HEK293 (cell line): ENCODE data around the gene RFPL2.

Source experiments
- CTCF ChIA-PET: fragments of 350-600 bp; formaldehyde crosslinking; extraction: SDS; loops from one replicate; lab custom pipeline; 2021; ENCODE audit warnings: antibody characterized with exemption; lab: Yijun Ruan, JAX
- POLR2A ChIA-PET: fragments of 300-600 bp; formaldehyde crosslinking; extraction: SDS; loops from one replicate; lab custom pipeline; 2020; ENCODE audit warnings: antibody characterized with exemption, inconsistent platforms; lab: Yijun Ruan, JAX
- H3K27ac ChIP-seq: fragments of 200-500 bp; sonication (Bioruptor generic); 2 replicates; pipeline ENCODE4 v1.5.1; 2014; ENCODE audit warnings: low read depth, low read length, control low read depth, inconsistent platforms; ENCODE audit errors: extremely low read depth
- H3K36me3 ChIP-seq, 2 experiments: fragments of 200-500 bp in 1 of 2; sonication (Bioruptor generic) in 1 of 2; 1 replicate in 1 of 2; 2 replicates in 1 of 2; pipeline ENCODE4 v1.5.1; 2014 to 2017; ENCODE audit warnings: inconsistent platforms in 2 of 2, low read length in 2 of 2; ENCODE audit not compliant: control insufficient read depth in 2 of 2, insufficient read depth in 1 of 2
- H3K4me1 ChIP-seq: fragments of 200-500 bp; sonication (Bioruptor generic); 2 replicates; pipeline ENCODE4 v1.5.1; 2014; ENCODE audit warnings: mild to moderate bottlenecking, low read length, inconsistent platforms; ENCODE audit not compliant: control insufficient read depth, insufficient read depth
- H3K4me3 ChIP-seq: 2 replicates; pipeline ENCODE4 v1.5.1; 2011; ENCODE audit warnings: low read depth, mild to moderate bottlenecking, control low read depth, low read length, moderate library complexity
- H3K9me3 ChIP-seq: fragments of 200-500 bp; sonication (Bioruptor generic); 2 replicates; pipeline ENCODE4 v1.5.1; 2014; ENCODE audit warnings: low read depth, low read length, inconsistent platforms; ENCODE audit not compliant: control insufficient read depth, insufficient read depth
- CTCF ChIP-seq: fragments of 450-650 bp; formaldehyde crosslinking; IDR thresholded peaks from 2 replicates; pipeline ENCODE4 v1.5.1; 2016; ENCODE audit warnings: missing biosample characterization, missing genetic modification characterization
- GLI2 ChIP-seq: fragments of 450-650 bp; formaldehyde crosslinking; IDR thresholded peaks from 2 replicates; pipeline ENCODE4; 2017; ENCODE audit warnings: missing biosample characterization, missing genetic modification characterization, low read depth, borderline replicate concordance
- GLIS2 ChIP-seq: fragments of 450-650 bp; formaldehyde crosslinking; IDR thresholded peaks from 2 replicates; pipeline ENCODE4 v1.5.1; 2016; ENCODE audit warnings: missing biosample characterization, missing genetic modification characterization
- KLF10 ChIP-seq: fragments of 450-650 bp; IDR thresholded peaks from 2 replicates; pipeline ENCODE4 v1.5.1; 2018; ENCODE audit warnings: missing biosample characterization, mild to moderate bottlenecking, missing genetic modification characterization
- MEIS1 ChIP-seq: sonication (generic); formaldehyde crosslinking; IDR thresholded peaks from 2 replicates; pipeline ENCODE4 v1.8.1; 2022; ENCODE audit warnings: missing genetic modification reagents, mild to moderate bottlenecking, borderline replicate concordance
- PRDM1 ChIP-seq: fragments of 450-650 bp; formaldehyde crosslinking; IDR thresholded peaks from 2 replicates; pipeline ENCODE4; 2016; ENCODE audit warnings: missing biosample characterization, missing genetic modification characterization
- SP2 ChIP-seq: fragments of 450-650 bp; formaldehyde crosslinking; IDR thresholded peaks from 2 replicates; pipeline ENCODE4 v1.5.1; 2016; ENCODE audit warnings: missing biosample characterization, missing genetic modification characterization
- YY1 ChIP-seq: fragments of 450-650 bp; formaldehyde crosslinking; IDR thresholded peaks from 2 replicates; pipeline ENCODE4 v1.5.1; 2018; ENCODE audit warnings: missing biosample characterization, missing genetic modification characterization
- ZNF121 ChIP-seq: fragments of 450-650 bp; formaldehyde crosslinking; IDR thresholded peaks from 2 replicates; pipeline ENCODE4 v1.5.1; 2016; ENCODE audit warnings: missing biosample characterization, missing genetic modification characterization
- ZNF19 ChIP-seq: fragments of 450-650 bp; formaldehyde crosslinking; IDR thresholded peaks from 2 replicates; pipeline ENCODE4; 2016; ENCODE audit warnings: missing biosample characterization, missing genetic modification characterization, low read depth
- ZNF221 ChIP-seq: fragments of 450-650 bp; formaldehyde crosslinking; IDR thresholded peaks from 2 replicates; pipeline ENCODE4 v1.5.1; 2017; ENCODE audit warnings: missing biosample characterization, missing genetic modification characterization, borderline replicate concordance
- ZNF423 ChIP-seq: fragments of 450-650 bp; formaldehyde crosslinking; IDR thresholded peaks from 2 replicates; pipeline ENCODE4 v1.5.1; 2016; ENCODE audit warnings: missing biosample characterization, missing genetic modification characterization
- ZNF558 ChIP-seq: fragments of 450-650 bp; formaldehyde crosslinking; IDR thresholded peaks from 2 replicates; pipeline ENCODE4 v1.5.1; 2016; ENCODE audit warnings: missing biosample characterization, missing genetic modification characterization
- ZNF560 ChIP-seq: fragments of 450-650 bp; formaldehyde crosslinking; IDR thresholded peaks from 2 replicates; pipeline ENCODE4 v1.5.1; 2017; ENCODE audit warnings: missing biosample characterization, missing genetic modification characterization, borderline replicate concordance
- ZNF596 ChIP-seq: fragments of 450-650 bp; IDR thresholded peaks from 2 replicates; pipeline ENCODE4 v1.5.0; 2018; ENCODE audit warnings: missing biosample characterization, mild to moderate bottlenecking, missing genetic modification characterization, moderate library complexity
- ZNF626 ChIP-seq: fragments of 450-650 bp; sonication (Bioruptor Pico); formaldehyde crosslinking; IDR thresholded peaks from 2 replicates; pipeline ENCODE4 v1.5.1; 2018; ENCODE audit warnings: missing biosample characterization, missing genetic modification characterization, inconsistent platforms
- ZSCAN16 ChIP-seq: fragments of 450-650 bp; formaldehyde crosslinking; IDR thresholded peaks from 2 replicates; pipeline ENCODE4 v1.5.1; 2016; ENCODE audit warnings: missing biosample characterization, missing genetic modification characterization
- ZSCAN23 ChIP-seq: fragments of 450-650 bp; formaldehyde crosslinking; IDR thresholded peaks from 2 replicates; pipeline ENCODE4 v1.5.1; 2016; ENCODE audit warnings: missing biosample characterization, missing genetic modification characterization
- TF ChIP-seq, protein P1 (sequence below): fragments of 450-650 bp; formaldehyde crosslinking; IDR thresholded peaks from 2 replicates; pipeline ENCODE4 v1.5.1; 2016; ENCODE audit warnings: missing biosample characterization, missing genetic modification characterization, low read depth
- TF ChIP-seq, protein P2 (sequence below): fragments of 450-650 bp; formaldehyde crosslinking; IDR thresholded peaks from 2 replicates; pipeline ENCODE4 v1.5.1; 2016; ENCODE audit warnings: missing biosample characterization, missing genetic modification characterization
- TF ChIP-seq, protein P3 (sequence below): fragments of 450-650 bp; formaldehyde crosslinking; IDR thresholded peaks from 2 replicates; pipeline ENCODE4 v1.5.0; 2017; ENCODE audit warnings: missing biosample characterization, missing genetic modification characterization, borderline replicate concordance

RFPL2 gene

DNA sequence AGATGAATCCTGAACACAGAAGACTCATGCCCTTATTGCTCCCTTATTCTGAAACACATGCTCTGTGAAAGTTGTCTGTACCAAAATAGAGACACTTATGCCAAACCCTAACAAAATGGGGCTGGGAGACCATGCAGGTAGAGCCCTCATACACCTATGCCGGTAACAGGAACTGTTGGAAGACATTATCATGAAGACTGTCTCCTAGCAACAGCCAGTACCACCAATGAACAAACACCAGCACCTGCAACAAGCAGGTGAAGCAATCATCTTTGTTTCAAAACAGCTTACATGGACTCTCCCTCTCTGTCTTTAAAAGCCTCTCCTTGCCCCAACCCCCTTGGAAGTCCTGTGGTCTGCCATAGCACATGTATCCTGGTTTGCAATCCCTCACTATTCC, 33.0 kb upstream of the RFPL2 start:
- TF ChIP-seq PRDM1 = no peak
- TF ChIP-seq GLIS2 (tag by site-specific recombination) = no peak
- no peak for TF ChIP-seq CTCF
- TF ChIP-seq, all 188 proteins: peak for 0
- H3K4me3 ChIP-seq = no peak overlapping the region
- ChIA-PET POLR2A (no interaction called here), CTCF (no interaction called here)
- no peaks in the 10 kb centered on the region for H3K9me3 ChIP-seq
- H3K36me3 ChIP-seq = no peaks in the 10 kb centered on the region
- H3K4me1 ChIP-seq = no peaks in the 10 kb centered on the region
- no peak overlapping the region for H3K27ac ChIP-seq

DNA sequence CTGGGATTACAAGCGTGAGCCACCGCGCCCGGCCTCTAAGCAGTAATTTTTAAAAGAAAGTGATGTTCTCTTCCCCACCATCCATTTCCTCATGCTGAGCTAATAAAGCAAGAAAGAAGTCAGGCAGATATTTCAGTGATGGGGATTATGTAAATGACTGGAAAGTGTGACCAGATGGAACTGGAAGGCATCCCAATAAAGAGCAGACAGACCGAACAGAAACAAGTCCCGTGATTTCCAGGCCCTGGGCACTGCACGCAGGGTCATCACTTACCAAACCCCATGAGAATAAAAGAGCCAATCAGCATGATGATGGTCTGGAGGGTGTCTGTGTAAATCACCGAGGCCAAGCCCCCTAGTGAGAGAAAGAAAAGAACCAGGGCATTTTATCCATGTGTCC, 32.1 kb upstream of the RFPL2 start:
- no peaks in the 10 kb centered on the region for H3K36me3 ChIP-seq
- no peak overlapping the region for H3K27ac ChIP-seq
- H3K4me1 ChIP-seq = no peaks in the 10 kb centered on the region
- no peaks in the 10 kb centered on the region for H3K9me3 ChIP-seq
- H3K4me3 ChIP-seq = no peak overlapping the region
- CTCF ChIA-PET = interaction anchor here (1.0 kb wide), 1 partner anchor 122 kb away, joined by 3 read pairs; no protein-coding TSS in a partner anchor
- TF ChIP-seq, protein P1, sequence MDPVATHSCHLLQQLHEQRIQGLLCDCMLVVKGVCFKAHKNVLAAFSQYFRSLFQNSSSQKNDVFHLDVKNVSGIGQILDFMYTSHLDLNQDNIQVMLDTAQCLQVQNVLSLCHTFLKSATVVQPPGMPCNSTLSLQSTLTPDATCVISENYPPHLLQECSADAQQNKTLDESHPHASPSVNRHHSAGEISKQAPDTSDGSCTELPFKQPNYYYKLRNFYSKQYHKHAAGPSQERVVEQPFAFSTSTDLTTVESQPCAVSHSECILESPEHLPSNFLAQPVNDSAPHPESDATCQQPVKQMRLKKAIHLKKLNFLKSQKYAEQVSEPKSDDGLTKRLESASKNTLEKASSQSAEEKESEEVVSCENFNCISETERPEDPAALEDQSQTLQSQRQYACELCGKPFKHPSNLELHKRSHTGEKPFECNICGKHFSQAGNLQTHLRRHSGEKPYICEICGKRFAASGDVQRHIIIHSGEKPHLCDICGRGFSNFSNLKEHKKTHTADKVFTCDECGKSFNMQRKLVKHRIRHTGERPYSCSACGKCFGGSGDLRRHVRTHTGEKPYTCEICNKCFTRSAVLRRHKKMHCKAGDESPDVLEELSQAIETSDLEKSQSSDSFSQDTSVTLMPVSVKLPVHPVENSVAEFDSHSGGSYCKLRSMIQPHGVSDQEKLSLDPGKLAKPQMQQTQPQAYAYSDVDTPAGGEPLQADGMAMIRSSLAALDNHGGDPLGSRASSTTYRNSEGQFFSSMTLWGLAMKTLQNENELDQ = no peak
- TF ChIP-seq ZNF560 (tag by site-specific recombination) = no peak
- POLR2A ChIA-PET = no interaction called here

- no peaks in the 10 kb centered on the region for H3K9me3 ChIP-seq
- POLR2A ChIA-PET = no interaction called here
- TF ChIP-seq ZNF423 (tag by site-specific recombination) = no peak
- TF ChIP-seq MEIS1 (CRISPR knock-in tag) = no peak
- no peak for TF ChIP-seq ZNF19 (tag by site-specific recombination)
- TF ChIP-seq, protein P2, sequence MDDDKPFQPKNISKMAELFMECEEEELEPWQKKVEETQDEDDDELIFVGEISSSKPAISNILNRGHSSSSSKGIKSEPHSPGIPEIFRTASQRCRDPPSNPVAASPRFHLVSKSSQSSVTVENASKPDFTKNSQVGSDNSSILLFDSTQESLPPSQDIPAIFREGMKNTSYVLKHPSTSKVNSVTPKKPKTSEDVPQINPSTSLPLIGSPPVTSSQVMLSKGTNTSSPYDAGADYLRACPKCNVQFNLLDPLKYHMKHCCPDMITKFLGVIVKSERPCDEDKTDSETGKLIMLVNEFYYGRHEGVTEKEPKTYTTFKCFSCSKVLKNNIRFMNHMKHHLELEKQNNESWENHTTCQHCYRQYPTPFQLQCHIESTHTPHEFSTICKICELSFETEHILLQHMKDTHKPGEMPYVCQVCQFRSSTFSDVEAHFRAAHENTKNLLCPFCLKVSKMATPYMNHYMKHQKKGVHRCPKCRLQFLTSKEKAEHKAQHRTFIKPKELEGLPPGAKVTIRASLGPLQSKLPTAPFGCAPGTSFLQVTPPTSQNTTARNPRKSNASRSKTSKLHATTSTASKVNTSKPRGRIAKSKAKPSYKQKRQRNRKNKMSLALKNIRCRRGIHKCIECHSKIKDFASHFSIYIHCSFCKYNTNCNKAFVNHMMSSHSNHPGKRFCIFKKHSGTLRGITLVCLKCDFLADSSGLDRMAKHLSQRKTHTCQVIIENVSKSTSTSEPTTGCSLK (tag by site-specific recombination) = no peak
- no peak for TF ChIP-seq KLF10 (tag by site-specific recombination)
- TF ChIP-seq ZNF221 (tag by site-specific recombination) = no peak
- TF ChIP-seq ZSCAN23 (tag by site-specific recombination) = no peak
- no peak for TF ChIP-seq ZNF596 (tag by site-specific recombination)
- TF ChIP-seq SP2 (tag by site-specific recombination) = no peak
- TF ChIP-seq YY1 (tag by site-specific recombination) = no peak
- no peak for TF ChIP-seq GLI2 (tag by site-specific recombination)
- TF ChIP-seq ZSCAN16 (tag by site-specific recombination) = no peak
- no peak for TF ChIP-seq GLIS2 (tag by site-specific recombination)
- TF ChIP-seq, protein P3, sequence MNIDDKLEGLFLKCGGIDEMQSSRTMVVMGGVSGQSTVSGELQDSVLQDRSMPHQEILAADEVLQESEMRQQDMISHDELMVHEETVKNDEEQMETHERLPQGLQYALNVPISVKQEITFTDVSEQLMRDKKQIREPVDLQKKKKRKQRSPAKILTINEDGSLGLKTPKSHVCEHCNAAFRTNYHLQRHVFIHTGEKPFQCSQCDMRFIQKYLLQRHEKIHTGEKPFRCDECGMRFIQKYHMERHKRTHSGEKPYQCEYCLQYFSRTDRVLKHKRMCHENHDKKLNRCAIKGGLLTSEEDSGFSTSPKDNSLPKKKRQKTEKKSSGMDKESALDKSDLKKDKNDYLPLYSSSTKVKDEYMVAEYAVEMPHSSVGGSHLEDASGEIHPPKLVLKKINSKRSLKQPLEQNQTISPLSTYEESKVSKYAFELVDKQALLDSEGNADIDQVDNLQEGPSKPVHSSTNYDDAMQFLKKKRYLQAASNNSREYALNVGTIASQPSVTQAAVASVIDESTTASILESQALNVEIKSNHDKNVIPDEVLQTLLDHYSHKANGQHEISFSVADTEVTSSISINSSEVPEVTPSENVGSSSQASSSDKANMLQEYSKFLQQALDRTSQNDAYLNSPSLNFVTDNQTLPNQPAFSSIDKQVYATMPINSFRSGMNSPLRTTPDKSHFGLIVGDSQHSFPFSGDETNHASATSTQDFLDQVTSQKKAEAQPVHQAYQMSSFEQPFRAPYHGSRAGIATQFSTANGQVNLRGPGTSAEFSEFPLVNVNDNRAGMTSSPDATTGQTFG = no peak
- no peak for TF ChIP-seq ZNF558 (tag by site-specific recombination)
- no peak for TF ChIP-seq ZNF121 (tag by site-specific recombination)
- TF ChIP-seq ZNF626 = no peak
- H3K36me3 ChIP-seq = no peaks in the 10 kb centered on the region
- no peaks in the 10 kb centered on the region for H3K4me1 ChIP-seq
- CTCF ChIA-PET = interaction anchor here (0.8 kb wide), 1 partner anchor 33 kb away, joined by 3 read pairs; no protein-coding TSS in a partner anchor
- no peak overlapping the region for H3K27ac ChIP-seq
- H3K4me3 ChIP-seq = no peak overlapping the region
These were observed 28.2 kb upstream of the RFPL2 start for GRCh38 chr22:32233091-32233490.
